H9 (cell line): ENCODE measurements around the gene TSPYL1. TPM values are rescaled to one million over a fixed set of nuclear protein-coding genes. Genes with fewer than 3 reads are reported as not detected.
A peak's percentile ranks its signal among the peaks of the same experiment; 100 is the strongest.

ENCODE experiments used
- DNase-seq: peaks from one replicate; pipeline ENCODE4 v3.0.0-alpha.2; 2017
- H2AFZ ChIP-seq: one replicate; pipeline ENCODE4 v1.6.1; 2013; ENCODE audit warnings: mild to moderate bottlenecking, low read length, control low read depth, moderate library complexity
- H2AK5ac ChIP-seq: 2 replicates; pipeline ENCODE4 v1.6.1; 2013; ENCODE audit warnings: low read length, control low read depth, mixed read lengths; ENCODE audit not compliant: insufficient read length
- H2BK120ac ChIP-seq: one replicate; pipeline ENCODE4 v1.6.1; 2013; ENCODE audit warnings: low read depth, mild to moderate bottlenecking, low read length, control low read depth, inconsistent platforms; ENCODE audit not compliant: poor library complexity, severe bottlenecking
- H2BK12ac ChIP-seq: 2 replicates; pipeline ENCODE4 v1.6.1; 2013; ENCODE audit warnings: low read length, control low read depth, mixed read lengths, low read depth; ENCODE audit not compliant: insufficient read length
- H2BK15ac ChIP-seq: 2 replicates; pipeline ENCODE4 v1.6.1; 2013; ENCODE audit warnings: low read depth, low read length, control low read depth
- H2BK20ac ChIP-seq: one replicate; pipeline ENCODE4 v1.6.1; 2013; ENCODE audit warnings: low read depth, mild to moderate bottlenecking, low read length, control low read depth, inconsistent platforms; ENCODE audit not compliant: poor library complexity, severe bottlenecking
- H2BK5ac ChIP-seq: 2 replicates; pipeline ENCODE4 v1.6.1; 2013; ENCODE audit warnings: low read length, control low read depth, mixed read lengths; ENCODE audit not compliant: insufficient read length
- H3K14ac ChIP-seq: 2 replicates; pipeline ENCODE4 v1.6.1; 2013; ENCODE audit warnings: low read length, control low read depth; ENCODE audit not compliant: insufficient read depth
- H3K18ac ChIP-seq: 2 replicates; pipeline ENCODE4 v1.6.1; 2013; ENCODE audit warnings: low read depth, mild to moderate bottlenecking, mixed read lengths, low read length, control low read depth; ENCODE audit not compliant: insufficient read length
- H3K23ac ChIP-seq: 2 replicates; pipeline ENCODE4 v1.6.1; 2013; ENCODE audit warnings: low read length, control low read depth, mixed read lengths, low read depth; ENCODE audit not compliant: insufficient read length
- H3K23me2 ChIP-seq: 2 replicates; pipeline ENCODE4 v1.6.1; 2013; ENCODE audit warnings: low read depth, mild to moderate bottlenecking, mixed read lengths, low read length, control low read depth; ENCODE audit not compliant: insufficient read length, poor library complexity, severe bottlenecking
- H3K27ac ChIP-seq: 2 replicates; pipeline ENCODE4 v1.5.1; 2013; ENCODE audit warnings: low read length, control low read depth, mixed read lengths, low read depth; ENCODE audit not compliant: insufficient read length
- H3K27me3 ChIP-seq: 2 replicates; pipeline ENCODE4 v1.6.1; 2013; ENCODE audit warnings: low read length, control low read depth, inconsistent platforms; ENCODE audit not compliant: insufficient read depth
- H3K4ac ChIP-seq: 2 replicates; pipeline ENCODE4 v1.6.1; 2013; ENCODE audit warnings: low read depth, mild to moderate bottlenecking, control low read depth, inconsistent platforms, low read length, moderate library complexity
- H3K4me1 ChIP-seq: 2 replicates; pipeline ENCODE4 v1.6.1; 2013; ENCODE audit warnings: low read length, control low read depth, inconsistent platforms; ENCODE audit not compliant: insufficient read depth
- H3K4me2 ChIP-seq: 2 replicates; pipeline ENCODE4 v1.6.1; 2013; ENCODE audit warnings: low read length, control low read depth, mixed read lengths; ENCODE audit not compliant: insufficient read length, insufficient read depth
- H3K56ac ChIP-seq: 2 replicates; pipeline ENCODE4 v1.6.1; 2013; ENCODE audit warnings: low read depth, mild to moderate bottlenecking, mixed read lengths, low read length, control low read depth; ENCODE audit not compliant: insufficient read length
- H3K79me1 ChIP-seq: 2 replicates; pipeline ENCODE4 v1.6.1; 2013; ENCODE audit warnings: low read depth, mild to moderate bottlenecking, moderate library complexity, low read length, control low read depth, inconsistent platforms; ENCODE audit not compliant: insufficient read depth, poor library complexity, severe bottlenecking
- H3K79me2 ChIP-seq: 2 replicates; pipeline ENCODE4 v1.6.1; 2013; ENCODE audit warnings: low read length, control low read depth, inconsistent platforms; ENCODE audit not compliant: insufficient read depth
- H3K9ac ChIP-seq: 2 replicates; pipeline ENCODE4 v1.6.1; 2013; ENCODE audit warnings: low read length, control low read depth, mixed read lengths; ENCODE audit not compliant: insufficient read length; ENCODE audit errors: extremely low read depth
- H3K9me3 ChIP-seq: one replicate; pipeline ENCODE4 v1.6.1; 2013; ENCODE audit warnings: low read depth, low read length, inconsistent platforms; ENCODE audit not compliant: control insufficient read depth
- H3T11ph ChIP-seq: one replicate; pipeline ENCODE4 v1.6.1; 2013; ENCODE audit warnings: mild to moderate bottlenecking, low read length, control low read depth, inconsistent platforms
- H4K20me1 ChIP-seq: one replicate; pipeline ENCODE4 v1.6.1; 2013; ENCODE audit not compliant: control insufficient read depth, insufficient read length, insufficient read depth
- H4K5ac ChIP-seq: 2 replicates; pipeline ENCODE4 v1.6.1; 2013; ENCODE audit warnings: low read depth, mild to moderate bottlenecking, mixed read lengths, low read length, control low read depth; ENCODE audit not compliant: insufficient read length
- H4K8ac ChIP-seq: replicated peaks from 2 replicates; pipeline ENCODE4 v1.6.1; 2013; ENCODE audit warnings: low read length, control low read depth, mixed read lengths, low read depth; ENCODE audit not compliant: insufficient read length
- H4K91ac ChIP-seq: 2 replicates; pipeline ENCODE4 v1.6.1; 2013; ENCODE audit warnings: low read depth, mild to moderate bottlenecking, moderate library complexity, mixed read lengths, low read length, control low read depth; ENCODE audit not compliant: insufficient read length
- H3K27ac Mint-ChIP-seq, 3 experiments: 2 replicates in 2 of 3; 3 replicates in 1 of 3; pipeline ENCODE4 v1.8.0; 2020 to 2021; ENCODE audit warnings: mixed read lengths in 3 of 3, mild to moderate bottlenecking in 1 of 3, moderate library complexity in 1 of 3
- H3K27me3 Mint-ChIP-seq: 2 replicates; pipeline ENCODE4 v1.8.0; 2021; ENCODE audit warnings: low read depth, mild to moderate bottlenecking, moderate library complexity, mixed read lengths
- H3K36me3 Mint-ChIP-seq, 3 experiments: 2 replicates in 2 of 3; 3 replicates in 1 of 3; pipeline ENCODE4 v1.8.0; 2020 to 2021; ENCODE audit warnings: low read depth in 3 of 3, mixed read lengths in 3 of 3; ENCODE audit not compliant: insufficient read depth in 1 of 3
- H3K4me1 Mint-ChIP-seq, 2 experiments: 2 replicates each; pipeline ENCODE4 v1.8.0; 2020; ENCODE audit warnings: mixed read lengths in 2 of 2
- H3K4me3 Mint-ChIP-seq, 2 experiments: 2 replicates in 1 of 2; 3 replicates in 1 of 2; pipeline ENCODE4 v1.8.0; 2020 to 2021; ENCODE audit warnings: mild to moderate bottlenecking in 2 of 2, mixed read lengths in 2 of 2, moderate library complexity in 1 of 2
- H3K9me3 Mint-ChIP-seq, 2 experiments: 2 replicates in 1 of 2; 3 replicates in 1 of 2; pipeline ENCODE4 v1.8.0; 2020; ENCODE audit warnings: mild to moderate bottlenecking in 2 of 2, mixed read lengths in 2 of 2, moderate library complexity in 1 of 2
- CTCF ChIP-seq: fragments of 200-600 bp; sonication (generic); conservative IDR thresholded peaks from 3 replicates; pipeline ENCODE4 v1.8.0; 2021; ENCODE audit warnings: antibody characterized with exemption, mild to moderate bottlenecking
- WGBS: extraction: QIAGEN DNeasy Blood & Tissue Kit; methylation state at CpG from one replicate; pipeline ENCODE4 v1.1.7; 2013; ENCODE audit warnings: missing lambda C conversion rate, low lambda C conversion rate, mixed read lengths; ENCODE audit not compliant: insufficient read length; ENCODE audit errors: extremely low coverage; 5-methylcytosine and 5-hydroxymethylcytosine counted together
- total RNA-seq: library from RNA; stranded (reverse); gene quantifications from 2 replicates; pipeline ENCODE4 v1.2.1, GENCODE V29; 2021

Gene TSPYL1
- total RNA-seq, 1 experiment from 2014 or later: 75.3 TPM

GRCh38 chr6:116265041-116265829, 14.5 kb downstream of the TSPYL1 start:
- no peak overlapping the region for H2AFZ ChIP-seq
- H2AK5ac ChIP-seq: no peak overlapping the region
- WGBS: no CpG with 5 or more reads among the region's 4 CpGs
- no peak overlapping the region for H2BK12ac ChIP-seq
- no peak overlapping the region for H3T11ph ChIP-seq
- peaks cover 0 to 4% (median 0%) of the 10 kb centered on the region in 3 experiments; a peak in 3 of 7 replicates for H3K36me3 Mint-ChIP-seq
- H3K79me2 ChIP-seq: no peaks in the 10 kb centered on the region
- peak overlapping the region in 2 of 3 experiments; percentile 49 to 68; a peak in 3 of 7 replicates for H3K27ac Mint-ChIP-seq
- H4K5ac ChIP-seq: no peak overlapping the region
- H3K9ac ChIP-seq: no peak overlapping the region
- no peaks in the 10 kb centered on the region for H3K9me3 ChIP-seq
- no peak overlapping the region for H2BK15ac ChIP-seq
- no peaks in the 10 kb centered on the region; a peak in 2 of 5 replicates for H3K9me3 Mint-ChIP-seq
- H2BK5ac ChIP-seq: no peak overlapping the region
- no peak overlapping the region for H2BK20ac ChIP-seq
- H3K14ac ChIP-seq: no peak overlapping the region
- H3K56ac ChIP-seq: no peak overlapping the region
- H3K27ac ChIP-seq: no peak overlapping the region
- H3K4ac ChIP-seq: no peak overlapping the region
- no peak overlapping the region for H3K4me2 ChIP-seq
- H3K79me1 ChIP-seq: no peaks in the 10 kb centered on the region
- no peak overlapping the region for H3K18ac ChIP-seq
- no peaks in the 10 kb centered on the region for H3K23me2 ChIP-seq
- no peak for TF ChIP-seq CTCF
- no peaks in the 10 kb centered on the region for H3K4me1 ChIP-seq
- no peaks in the 10 kb centered on the region; the same call in 1 of the 2 replicates for H3K27me3 Mint-ChIP-seq
- no peak overlapping the region for H4K91ac ChIP-seq
- no peak overlapping the region for H3K23ac ChIP-seq
- no peaks in the 10 kb centered on the region for H4K20me1 ChIP-seq
- H4K8ac ChIP-seq: no peak overlapping the region
- H3K27me3 ChIP-seq: no peaks in the 10 kb centered on the region
- no peak overlapping the region for H2BK120ac ChIP-seq
- no peaks in the 10 kb centered on the region for H3K4me1 Mint-ChIP-seq
- DNase-seq: no peak
- no peak overlapping the region for H3K4me3 Mint-ChIP-seq
